WTC11 (cell line): ENCODE measurements around the gene YES1. TPM values are rescaled to one million over a fixed set of nuclear protein-coding genes. Genes with fewer than 3 reads are reported as not detected.
A peak's percentile ranks its signal among the peaks of the same experiment; 100 is the strongest.

Experiments
- ATAC-seq: fragments of 200-7000 bp; cut with Tn5 transposase; 2 replicates; pipeline ENCODE4 v1.10.0; 2021; ENCODE audit warnings: mild to moderate bottlenecking, moderate library complexity
- CTCF ChIA-PET: fragments of 300-600 bp; sonication (Branson Sonifier 250); formaldehyde crosslinking; loops from one replicate; lab custom pipeline; 2021; ENCODE audit warnings: antibody characterized with exemption; lab: Charles Lee
- POLR2A ChIA-PET: fragments of 350-600 bp; sonication (Branson Sonifier 250); formaldehyde crosslinking; loops from one replicate; lab custom pipeline; 2021; ENCODE audit warnings: antibody characterized with exemption; lab: Charles Lee
- DNase-seq: peaks from one replicate; pipeline ENCODE4 v3.0.0; 2021; ENCODE audit warnings: low spot score
- H3K27ac Mint-ChIP-seq: 2 replicates; pipeline ENCODE4 v1.8.0; 2021; ENCODE audit warnings: mixed read lengths
- H3K27me3 Mint-ChIP-seq: 2 replicates; pipeline ENCODE4 v1.8.0; 2021; ENCODE audit warnings: low read depth, mild to moderate bottlenecking, moderate library complexity, mixed read lengths
- H3K36me3 Mint-ChIP-seq: 2 replicates; pipeline ENCODE4 v1.8.0; 2021; ENCODE audit warnings: mixed read lengths
- H3K4me1 Mint-ChIP-seq: 2 replicates; pipeline ENCODE4 v1.8.0; 2022; ENCODE audit warnings: mixed read lengths
- H3K4me3 Mint-ChIP-seq: 2 replicates; pipeline ENCODE4 v1.8.0; 2021; ENCODE audit warnings: mild to moderate bottlenecking, moderate library complexity, mixed read lengths
- H3K9me3 Mint-ChIP-seq: 2 replicates; pipeline ENCODE4 v1.8.0; 2021; ENCODE audit warnings: mixed read lengths
- ATF3 ChIP-seq: sonication (generic); formaldehyde crosslinking; conservative IDR thresholded peaks from 2 replicates; pipeline ENCODE4 v1.8.1; 2022; ENCODE audit warnings: mild to moderate bottlenecking, missing genetic modification reagents
- CBFB ChIP-seq: sonication (generic); formaldehyde crosslinking; IDR thresholded peaks from 2 replicates; pipeline ENCODE4 v1.8.1; 2022; ENCODE audit warnings: mild to moderate bottlenecking, low read depth, missing genetic modification reagents
- FOXP1 ChIP-seq: sonication (generic); formaldehyde crosslinking; IDR thresholded peaks from 2 replicates; pipeline ENCODE4 v1.8.0; 2022; ENCODE audit warnings: missing genetic modification reagents, mild to moderate bottlenecking, moderate library complexity, borderline replicate concordance
- GABPB1 ChIP-seq: sonication (generic); formaldehyde crosslinking; IDR thresholded peaks from 2 replicates; pipeline ENCODE4 v1.8.1; 2023; ENCODE audit warnings: mild to moderate bottlenecking, missing genetic modification reagents
- IRF1 ChIP-seq: sonication (generic); formaldehyde crosslinking; IDR thresholded peaks from 2 replicates; pipeline ENCODE4 v1.8.0; 2023; ENCODE audit warnings: missing genetic modification reagents
- JAZF1 ChIP-seq: fragments of 250-450 bp; sonication (Bioruptor Pico); IDR thresholded peaks from 2 replicates; pipeline ENCODE4 v1.9.0; 2021; ENCODE audit warnings: moderate library complexity, mild to moderate bottlenecking, inconsistent platforms
- JUN ChIP-seq: sonication (generic); formaldehyde crosslinking; IDR thresholded peaks from 2 replicates; pipeline ENCODE4 v1.8.0; 2023; ENCODE audit warnings: mild to moderate bottlenecking, missing genetic modification reagents
- MAX ChIP-seq: sonication (generic); formaldehyde crosslinking; IDR thresholded peaks from 2 replicates; pipeline ENCODE4 v1.8.0; 2022; ENCODE audit warnings: mild to moderate bottlenecking, missing genetic modification reagents
- NR2C2 ChIP-seq: sonication (generic); formaldehyde crosslinking; IDR thresholded peaks from 2 replicates; pipeline ENCODE4 v1.8.0; 2022; ENCODE audit warnings: mild to moderate bottlenecking, missing genetic modification reagents
- OVOL2 ChIP-seq: fragments of 250-450 bp; sonication (Bioruptor Pico); IDR thresholded peaks from 2 replicates; pipeline ENCODE4 v1.9.0; 2021; ENCODE audit warnings: mild to moderate bottlenecking, borderline replicate concordance
- PRRX2 ChIP-seq: fragments of 250-450 bp; sonication (Bioruptor Pico); IDR thresholded peaks from 2 replicates; pipeline ENCODE4 v1.8.0; 2021; ENCODE audit warnings: mild to moderate bottlenecking
- RELA ChIP-seq: sonication (generic); formaldehyde crosslinking; IDR thresholded peaks from 2 replicates; pipeline ENCODE4 v1.8.1; 2022; ENCODE audit warnings: missing genetic modification reagents, mild to moderate bottlenecking, borderline replicate concordance
- RORB ChIP-seq: fragments of 250-450 bp; sonication (Bioruptor Pico); IDR thresholded peaks from 2 replicates; pipeline ENCODE4 v1.9.0; 2021; ENCODE audit warnings: mild to moderate bottlenecking
- SOX15 ChIP-seq: fragments of 250-450 bp; sonication (Bioruptor Pico); IDR thresholded peaks from 2 replicates; pipeline ENCODE4 v1.9.0; 2021; ENCODE audit warnings: mild to moderate bottlenecking
- TCF7 ChIP-seq: sonication (generic); formaldehyde crosslinking; IDR thresholded peaks from 2 replicates; pipeline ENCODE4 v1.8.0; 2022; ENCODE audit warnings: mild to moderate bottlenecking, low read depth, missing genetic modification reagents, moderate library complexity
- TEAD4 ChIP-seq: sonication (generic); formaldehyde crosslinking; IDR thresholded peaks from 2 replicates; pipeline ENCODE4 v1.8.0; 2022; ENCODE audit warnings: mild to moderate bottlenecking, missing genetic modification reagents
- total RNA-seq: library from RNA; stranded (reverse); gene quantifications from 3 replicates; pipeline ENCODE4 v1.2.3, GENCODE V29; 2021
- TF ChIP-seq, protein P1 (sequence below): sonication (generic); formaldehyde crosslinking; IDR thresholded peaks from 2 replicates; pipeline ENCODE4 v1.8.1; 2023; ENCODE audit warnings: mild to moderate bottlenecking, missing genetic modification reagents, moderate library complexity
- TF ChIP-seq, protein P2 (sequence below): sonication (generic); formaldehyde crosslinking; IDR thresholded peaks from 2 replicates; pipeline ENCODE4 v1.8.1; 2023; ENCODE audit warnings: mild to moderate bottlenecking, missing genetic modification reagents
- TF ChIP-seq, protein P3 (sequence below): fragments of 250-450 bp; sonication (Bioruptor Pico); IDR thresholded peaks from 2 replicates; pipeline ENCODE4 v1.9.0; 2021; ENCODE audit warnings: moderate library complexity, mild to moderate bottlenecking, inconsistent platforms, borderline replicate concordance
- TF ChIP-seq, protein P4 (sequence below): sonication (generic); formaldehyde crosslinking; conservative IDR thresholded peaks from 2 replicates; pipeline ENCODE4 v1.8.1; 2023; ENCODE audit warnings: mild to moderate bottlenecking, low read depth, missing genetic modification reagents, moderate library complexity

The YES1 gene
- total RNA-seq, 1 experiment from 2014 or later = 113 TPM

DNA sequence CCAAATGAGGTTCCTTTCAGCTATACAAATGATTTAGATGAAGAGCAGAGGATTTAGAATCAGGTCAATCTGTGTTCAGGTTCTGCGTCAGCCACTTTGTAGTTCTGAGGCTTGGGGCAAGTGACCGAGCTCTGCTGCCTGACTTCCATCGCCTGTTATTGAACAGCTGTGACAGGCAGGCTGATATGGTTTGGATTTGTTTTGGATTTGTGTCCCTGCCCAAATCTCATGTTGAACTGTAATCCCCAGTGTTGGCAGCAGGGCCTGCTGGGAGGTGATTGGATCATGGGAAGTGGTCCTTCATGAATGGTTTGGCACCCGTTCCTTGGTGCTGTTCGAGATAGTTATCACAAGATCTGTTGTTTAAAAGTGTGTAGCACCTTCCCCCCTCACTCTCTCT, 136.0 kb downstream of the YES1 start:
- no peak overlapping the region for H3K4me3 Mint-ChIP-seq
- peaks cover 47% of the 10 kb centered on the region for H3K36me3 Mint-ChIP-seq
- no peaks in the 10 kb centered on the region for H3K27me3 Mint-ChIP-seq
- TF ChIP-seq GABPB1 (CRISPR knock-in tag) = no peak
- TF ChIP-seq, protein P1, sequence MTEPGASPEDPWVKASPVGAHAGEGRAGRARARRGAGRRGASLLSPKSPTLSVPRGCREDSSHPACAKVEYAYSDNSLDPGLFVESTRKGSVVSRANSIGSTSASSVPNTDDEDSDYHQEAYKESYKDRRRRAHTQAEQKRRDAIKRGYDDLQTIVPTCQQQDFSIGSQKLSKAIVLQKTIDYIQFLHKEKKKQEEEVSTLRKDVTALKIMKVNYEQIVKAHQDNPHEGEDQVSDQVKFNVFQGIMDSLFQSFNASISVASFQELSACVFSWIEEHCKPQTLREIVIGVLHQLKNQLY (CRISPR knock-in tag) = no peak
- TF ChIP-seq IRF1 (CRISPR knock-in tag) = no peak
- no peak for TF ChIP-seq NR2C2 (CRISPR knock-in tag)
- TF ChIP-seq, all 79 proteins: peak for 0
- no peak for ATAC-seq
- Mint-ChIP-seq H3K9me3 (no peaks in the 10 kb centered on the region), H3K4me1 (peaks cover 2% of the 10 kb centered on the region; the same call in 1 of the 2 replicates), H3K27ac (0 out of 2 replicates have a peak overlapping the region, but pooled peaks have one; percentile 33)
- DNase-seq = no peak
- ChIA-PET POLR2A (no interaction called here), CTCF (interaction anchor here (1.3 kb wide), 1 partner anchor 154 kb away, joined by 3 read pairs; no protein-coding TSS in a partner anchor)

DNA sequence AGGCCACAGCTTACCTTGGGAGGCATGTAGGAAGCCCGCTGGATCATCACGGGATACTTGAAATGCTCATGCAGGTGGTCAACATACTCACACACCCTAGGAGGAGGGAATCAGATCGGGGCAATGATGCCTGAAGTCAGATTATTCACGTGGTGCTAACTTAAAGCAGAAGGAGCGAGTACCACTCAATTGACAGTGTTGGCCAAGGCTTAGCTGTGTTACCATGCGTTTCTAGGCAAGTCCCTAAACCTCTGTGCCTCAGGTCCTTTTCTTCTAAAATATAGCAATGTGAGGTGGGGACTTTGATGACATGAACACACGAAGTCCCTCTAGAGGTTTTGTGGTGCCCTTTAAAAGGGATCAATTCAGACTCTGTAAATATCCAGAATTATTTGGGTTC, 136.7 kb downstream of the YES1 start:
- Mint-ChIP-seq H3K27me3 (no peaks in the 10 kb centered on the region), H3K4me1 (peaks cover 2% of the 10 kb centered on the region; the same call in 1 of the 2 replicates), H3K9me3 (no peaks in the 10 kb centered on the region), H3K4me3 (no peak overlapping the region), H3K27ac (no peak overlapping the region; the same call in 1 of the 2 replicates), H3K36me3 (peaks cover 52% of the 10 kb centered on the region)
- TF ChIP-seq TEAD4 (no peak), TCF7 (CRISPR knock-in tag) (no peak), ATF3 (no peak), JAZF1 (CRISPR knock-in tag) (no peak)
- TF ChIP-seq, protein P2, sequence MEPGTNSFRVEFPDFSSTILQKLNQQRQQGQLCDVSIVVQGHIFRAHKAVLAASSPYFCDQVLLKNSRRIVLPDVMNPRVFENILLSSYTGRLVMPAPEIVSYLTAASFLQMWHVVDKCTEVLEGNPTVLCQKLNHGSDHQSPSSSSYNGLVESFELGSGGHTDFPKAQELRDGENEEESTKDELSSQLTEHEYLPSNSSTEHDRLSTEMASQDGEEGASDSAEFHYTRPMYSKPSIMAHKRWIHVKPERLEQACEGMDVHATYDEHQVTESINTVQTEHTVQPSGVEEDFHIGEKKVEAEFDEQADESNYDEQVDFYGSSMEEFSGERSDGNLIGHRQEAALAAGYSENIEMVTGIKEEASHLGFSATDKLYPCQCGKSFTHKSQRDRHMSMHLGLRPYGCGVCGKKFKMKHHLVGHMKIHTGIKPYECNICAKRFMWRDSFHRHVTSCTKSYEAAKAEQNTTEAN (CRISPR knock-in tag) = no peak
- TF ChIP-seq, protein P3, sequence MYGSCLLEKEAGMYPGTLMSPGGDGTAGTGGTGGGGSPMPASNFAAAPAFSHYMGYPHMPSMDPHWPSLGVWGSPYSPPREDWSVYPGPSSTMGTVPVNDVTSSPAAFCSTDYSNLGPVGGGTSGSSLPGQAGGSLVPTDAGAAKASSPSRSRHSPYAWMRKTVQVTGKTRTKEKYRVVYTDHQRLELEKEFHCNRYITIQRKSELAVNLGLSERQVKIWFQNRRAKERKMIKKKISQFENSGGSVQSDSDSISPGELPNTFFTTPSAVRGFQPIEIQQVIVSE = no peak
- CTCF ChIA-PET = interaction anchor here (1.5 kb wide), 1 partner anchor 11 kb away, joined by 4 read pairs; no protein-coding TSS in a partner anchor
- ATAC-seq = no peak
- no peak for DNase-seq
- POLR2A ChIA-PET = no interaction called here

GRCh38 chr18:673769-674168, 138.3 kb downstream of the YES1 start:
- no peak overlapping the region for H3K4me3 Mint-ChIP-seq
- CTCF ChIA-PET = interaction anchor here (1.6 kb wide), 1 partner anchor 16 kb away, joined by 5 read pairs; the partner anchor contains the start of gene TYMS
- ATAC-seq (no peak), DNase-seq (no peak)
- H3K9me3 Mint-ChIP-seq = no peaks in the 10 kb centered on the region
- H3K27me3 Mint-ChIP-seq = no peaks in the 10 kb centered on the region
- no peaks in the 10 kb centered on the region for H3K4me1 Mint-ChIP-seq
- TF ChIP-seq GABPB1 (CRISPR knock-in tag) (no peak), RELA (no peak)
- H3K36me3 Mint-ChIP-seq = peaks cover 66% of the 10 kb centered on the region
- no peak overlapping the region for H3K27ac Mint-ChIP-seq
- POLR2A ChIA-PET = interaction anchor here (0.7 kb wide), 1 partner anchor 223 kb away, joined by 4 read pairs; no protein-coding TSS in a partner anchor

DNA sequence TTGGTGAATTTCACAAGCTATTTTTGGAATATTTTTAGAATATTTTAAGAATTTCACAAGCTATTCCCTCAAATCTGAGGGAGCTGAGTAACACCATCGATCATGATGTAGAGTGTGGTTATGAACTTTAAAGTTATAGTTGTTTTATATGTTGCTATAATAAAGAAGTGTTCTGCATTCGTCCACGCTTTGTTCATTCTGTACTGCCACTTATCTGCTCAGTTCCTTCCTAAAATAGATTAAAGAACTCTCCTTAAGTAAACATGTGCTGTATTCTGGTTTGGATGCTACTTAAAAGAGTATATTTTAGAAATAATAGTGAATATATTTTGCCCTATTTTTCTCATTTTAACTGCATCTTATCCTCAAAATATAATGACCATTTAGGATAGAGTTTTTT, 138.7 kb downstream of the YES1 start:
- no peak for DNase-seq
- no peak overlapping the region for H3K27ac Mint-ChIP-seq
- ATAC-seq = no peak
- peaks cover 70% of the 10 kb centered on the region for H3K36me3 Mint-ChIP-seq
- H3K4me1 Mint-ChIP-seq = no peaks in the 10 kb centered on the region
- H3K4me3 Mint-ChIP-seq = no peak overlapping the region
- H3K27me3 Mint-ChIP-seq = no peaks in the 10 kb centered on the region
- ChIA-PET POLR2A (interaction anchor here (0.7 kb wide), 1 partner anchor 223 kb away, joined by 4 read pairs; no protein-coding TSS in a partner anchor), CTCF (interaction anchor here (1.6 kb wide), 1 partner anchor 15 kb away, joined by 5 read pairs; the partner anchor contains the start of gene TYMS)
- H3K9me3 Mint-ChIP-seq = no peaks in the 10 kb centered on the region
- TF ChIP-seq JUN (CRISPR knock-in tag) (no peak), OVOL2 (CRISPR knock-in tag) (no peak), PRRX2 (CRISPR knock-in tag) (no peak), MAX (no peak), CBFB (CRISPR knock-in tag) (no peak), SOX15 (no peak), FOXP1 (no peak), RELA (no peak), RORB (CRISPR knock-in tag) (no peak)
- TF ChIP-seq, protein P4, sequence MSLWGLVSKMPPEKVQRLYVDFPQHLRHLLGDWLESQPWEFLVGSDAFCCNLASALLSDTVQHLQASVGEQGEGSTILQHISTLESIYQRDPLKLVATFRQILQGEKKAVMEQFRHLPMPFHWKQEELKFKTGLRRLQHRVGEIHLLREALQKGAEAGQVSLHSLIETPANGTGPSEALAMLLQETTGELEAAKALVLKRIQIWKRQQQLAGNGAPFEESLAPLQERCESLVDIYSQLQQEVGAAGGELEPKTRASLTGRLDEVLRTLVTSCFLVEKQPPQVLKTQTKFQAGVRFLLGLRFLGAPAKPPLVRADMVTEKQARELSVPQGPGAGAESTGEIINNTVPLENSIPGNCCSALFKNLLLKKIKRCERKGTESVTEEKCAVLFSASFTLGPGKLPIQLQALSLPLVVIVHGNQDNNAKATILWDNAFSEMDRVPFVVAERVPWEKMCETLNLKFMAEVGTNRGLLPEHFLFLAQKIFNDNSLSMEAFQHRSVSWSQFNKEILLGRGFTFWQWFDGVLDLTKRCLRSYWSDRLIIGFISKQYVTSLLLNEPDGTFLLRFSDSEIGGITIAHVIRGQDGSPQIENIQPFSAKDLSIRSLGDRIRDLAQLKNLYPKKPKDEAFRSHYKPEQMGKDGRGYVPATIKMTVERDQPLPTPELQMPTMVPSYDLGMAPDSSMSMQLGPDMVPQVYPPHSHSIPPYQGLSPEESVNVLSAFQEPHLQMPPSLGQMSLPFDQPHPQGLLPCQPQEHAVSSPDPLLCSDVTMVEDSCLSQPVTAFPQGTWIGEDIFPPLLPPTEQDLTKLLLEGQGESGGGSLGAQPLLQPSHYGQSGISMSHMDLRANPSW (CRISPR knock-in tag) = no peak
